GM21825 (cell line): ENCODE data around the gene HSF5.
"Not testable (repeated sequence)": the region's sequence is repeated elsewhere in the genome, so short reads cannot be mapped to it uniquely, and the experiment has no call there.

Source experiments
- ATAC-seq: cut with Tn5 transposase; IDR thresholded peaks from one replicate; pipeline ENCODE4 v1.9.1; 2021; ENCODE audit warnings: mild to moderate bottlenecking, moderate library complexity; ENCODE audit not compliant: unreplicated experiment

The HSF5 gene

DNA sequence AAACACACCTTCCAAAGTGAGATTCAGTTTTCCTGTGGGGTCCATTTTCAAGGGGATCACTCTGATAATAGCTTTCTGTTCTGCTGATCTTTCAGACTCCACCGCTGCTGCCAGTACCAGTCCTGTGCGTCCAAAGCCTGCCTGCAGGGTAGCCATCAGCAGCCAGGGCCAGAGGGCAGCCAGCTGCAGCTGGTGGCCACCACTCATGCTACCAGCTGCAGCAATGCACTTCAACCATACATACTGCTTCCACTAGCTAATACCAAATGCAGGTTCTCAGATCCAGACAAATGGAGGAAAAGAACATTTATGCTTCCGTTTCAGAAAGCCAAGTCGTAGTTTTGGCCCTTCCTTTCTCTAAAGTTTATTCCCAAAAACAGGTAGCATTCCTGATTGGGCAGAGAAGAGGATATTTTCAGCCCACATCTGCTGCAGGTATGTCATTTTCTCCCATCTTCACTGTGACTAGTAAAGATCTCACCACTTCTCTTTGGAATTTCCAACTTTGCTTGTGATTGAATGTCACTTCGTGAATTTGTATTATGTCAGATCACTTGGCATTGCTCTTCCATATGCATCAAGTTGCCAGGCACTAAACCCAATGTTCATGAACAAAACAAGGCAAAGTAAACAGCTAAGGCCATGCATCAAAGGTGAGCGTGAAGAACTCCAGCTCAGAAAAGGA, 72.7 kb downstream of the HSF5 start:
- no peak for ATAC-seq

DNA sequence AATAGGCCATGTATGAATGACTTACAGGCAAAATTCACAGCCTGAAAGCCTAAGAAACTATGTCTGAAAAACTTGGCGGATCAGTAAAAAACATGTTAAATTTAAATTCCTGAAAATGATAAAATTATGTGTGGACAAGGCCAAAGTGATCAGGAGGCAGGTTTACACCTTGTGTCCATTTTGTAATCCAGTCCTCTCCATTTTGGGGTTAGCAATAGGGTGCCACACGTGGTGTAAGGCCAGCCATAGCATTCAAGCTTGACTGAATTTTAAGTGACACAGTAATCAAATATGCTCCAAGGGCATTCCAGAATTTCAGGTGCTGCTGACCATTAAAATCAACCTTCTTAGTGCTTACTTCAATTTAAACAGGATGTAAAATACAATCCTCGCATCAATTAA, 73.6 kb downstream of the HSF5 start:
- ATAC-seq, result no peak

DNA sequence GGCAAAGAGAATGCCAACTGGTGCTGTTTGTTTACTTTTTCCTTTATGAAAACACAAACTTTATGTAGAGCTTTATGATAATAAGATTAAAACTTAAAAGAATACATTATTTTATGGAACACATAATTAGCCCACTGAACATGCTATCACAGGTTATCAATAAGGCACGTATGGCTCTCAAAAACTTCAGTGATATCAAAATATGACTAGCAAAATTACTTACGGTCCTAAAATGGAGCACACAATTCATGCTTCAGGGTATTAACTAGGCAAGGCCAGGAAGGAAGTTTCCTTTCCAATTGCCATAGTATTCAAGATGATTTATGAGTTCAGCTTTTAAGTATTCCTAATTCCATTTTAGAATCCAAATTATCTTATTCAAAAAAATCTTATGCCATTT, 74.5 kb downstream of the HSF5 start:
- no peak for ATAC-seq

- ATAC-seq, result no peak
Observed at GRCh38 chr17:58412961-58413586, 75.1 kb downstream of the HSF5 start.

DNA sequence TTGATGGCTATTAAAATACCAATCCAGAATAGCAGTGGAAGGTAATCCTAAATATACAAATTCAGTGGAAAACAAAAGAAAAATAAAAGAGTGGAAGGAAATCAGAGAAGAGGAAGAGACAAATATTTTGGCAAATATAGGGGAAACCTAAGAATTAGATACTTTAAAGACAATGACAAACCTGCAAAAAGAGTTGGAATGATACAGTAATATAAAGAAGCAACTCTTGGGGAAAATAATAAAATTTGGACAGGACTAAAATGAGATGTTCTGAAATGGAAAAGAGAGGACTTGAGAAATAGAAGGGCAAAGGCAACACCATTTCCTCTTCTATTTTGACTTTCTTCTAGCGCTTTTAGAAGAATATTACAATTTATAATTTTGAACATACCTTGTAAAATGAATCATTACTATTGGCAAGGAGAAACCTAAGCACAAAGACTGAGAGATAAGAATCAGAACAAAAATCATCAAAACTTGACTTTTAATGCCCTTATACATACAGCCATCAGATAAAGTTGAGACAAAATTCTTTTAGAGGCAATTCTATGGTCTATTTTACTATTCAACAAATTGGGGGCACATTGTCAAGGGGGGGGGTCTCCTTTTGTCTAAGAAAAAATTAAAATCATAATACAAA, 76.0 kb downstream of the HSF5 start:
- ATAC-seq, result no peak

DNA sequence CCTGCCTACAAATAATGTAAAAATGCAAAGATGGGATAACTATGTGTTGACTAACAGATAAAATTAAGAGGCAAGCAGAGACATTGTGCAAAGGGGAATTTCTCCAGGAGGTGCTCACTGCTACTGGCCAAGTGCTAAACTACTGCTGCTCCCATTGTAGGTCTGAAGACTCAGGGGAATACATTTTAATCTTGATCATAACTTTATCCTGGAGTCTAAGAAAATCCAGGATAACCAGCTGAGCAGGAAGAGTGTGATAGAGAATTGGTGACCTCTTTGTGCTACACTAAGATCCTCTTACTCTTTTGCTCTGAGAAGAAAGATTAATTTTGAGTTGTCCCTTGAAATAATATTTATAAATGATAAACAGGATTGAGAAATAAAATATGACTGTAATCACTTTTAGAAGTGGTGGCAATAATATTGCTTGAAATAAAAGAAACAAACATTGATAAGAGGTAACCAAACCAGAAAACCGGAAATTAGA, 76.8 kb downstream of the HSF5 start:
- no peak for ATAC-seq

DNA sequence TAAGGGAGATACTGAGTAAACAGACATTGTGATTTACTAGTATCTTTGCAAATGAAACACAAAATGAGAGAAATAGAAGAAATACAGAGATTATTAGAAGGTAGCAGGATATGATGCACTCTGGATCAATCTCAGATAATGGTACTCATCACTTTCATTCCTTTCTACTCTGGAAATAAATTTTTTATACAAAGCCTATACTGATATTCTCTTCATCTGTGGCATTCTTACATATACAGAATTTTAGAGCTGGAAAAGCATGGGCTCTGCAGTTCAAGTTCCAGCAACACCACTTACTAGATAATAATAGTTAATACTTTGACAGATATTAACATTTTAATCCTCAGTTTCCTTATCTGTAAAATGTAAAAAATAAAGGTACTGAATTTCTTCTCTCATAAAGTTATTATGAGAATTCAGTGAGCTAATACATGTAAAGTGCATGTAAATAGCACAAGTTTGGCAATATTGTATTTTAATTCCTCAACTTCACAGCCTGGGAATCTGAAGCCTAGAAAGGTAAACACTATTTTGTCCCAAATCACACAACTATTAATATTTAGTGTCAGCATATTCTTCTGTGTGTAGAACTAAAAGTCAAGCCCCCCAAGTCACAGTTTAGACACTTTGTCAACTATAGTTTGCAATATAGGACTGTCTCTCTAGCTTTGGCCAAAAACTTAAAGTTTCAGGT, 77.3 kb downstream of the HSF5 start:
- ATAC-seq, result no peak

GRCh38 chr17:58409432-58409831, 78.8 kb downstream of the HSF5 start:
- ATAC-seq, result no peak

DNA sequence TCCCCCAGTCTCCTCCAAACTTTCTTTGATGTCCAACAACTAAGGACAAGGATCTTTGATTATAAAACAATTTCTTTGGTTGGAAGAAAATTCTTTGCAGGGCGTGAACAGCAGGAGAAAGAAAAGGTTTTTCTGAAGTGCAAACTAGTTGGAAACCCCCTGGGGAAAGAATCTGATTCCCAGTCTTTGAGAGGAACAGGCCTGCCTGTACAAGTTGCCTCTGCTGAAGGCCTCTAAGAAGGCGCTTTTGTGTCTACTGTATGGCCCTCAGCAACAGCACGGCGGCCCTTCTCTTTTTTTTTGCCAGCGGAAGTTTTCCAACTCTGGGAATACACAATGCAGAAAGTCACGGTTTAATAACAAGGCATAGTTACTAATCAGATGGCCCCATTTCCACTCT, 84.9 kb downstream of the HSF5 start:
- ATAC-seq, result no peak

- ATAC-seq, result no peak
Observed at GRCh38 chr17:58402679-58403078, 85.5 kb downstream of the HSF5 start.

DNA sequence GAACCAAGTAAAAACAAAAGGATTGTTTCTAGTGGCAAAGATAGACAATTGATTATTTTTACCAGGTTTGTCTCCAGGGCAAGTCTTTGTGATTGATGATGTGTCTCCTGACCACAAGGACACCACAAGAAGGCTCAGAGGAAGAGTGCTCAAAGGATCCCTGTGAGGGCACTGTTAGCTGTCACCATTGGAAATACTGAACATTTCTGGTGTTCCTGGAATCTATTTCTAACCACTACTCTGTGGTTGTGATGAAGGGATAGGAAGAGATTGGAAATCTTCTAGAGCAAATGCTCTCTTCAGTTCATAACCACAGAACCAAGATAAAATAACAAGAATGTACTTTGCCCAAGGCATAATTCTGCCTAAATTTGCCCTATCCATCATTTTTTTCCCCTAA, 86.2 kb downstream of the HSF5 start:
- no peak for ATAC-seq

DNA sequence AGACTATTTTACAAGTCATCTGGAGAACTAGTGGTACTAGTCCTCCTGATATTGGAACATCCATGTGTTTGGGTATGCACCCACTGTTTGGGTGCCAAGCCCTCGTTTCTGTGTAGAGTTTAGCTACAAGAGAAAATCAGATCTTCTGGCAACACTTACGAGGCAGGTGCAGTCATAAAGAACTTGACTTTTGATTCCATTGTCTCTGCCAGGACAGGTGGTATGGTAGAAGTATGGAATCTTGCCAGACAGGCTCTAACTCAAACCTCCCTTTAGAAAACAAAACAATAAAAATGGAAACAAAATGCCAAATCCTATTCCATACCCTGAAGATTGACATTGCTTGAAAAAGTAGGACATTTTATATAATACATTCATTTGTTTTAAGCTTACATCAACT, 86.9 kb downstream of the HSF5 start:
- ATAC-seq, result no peak

DNA sequence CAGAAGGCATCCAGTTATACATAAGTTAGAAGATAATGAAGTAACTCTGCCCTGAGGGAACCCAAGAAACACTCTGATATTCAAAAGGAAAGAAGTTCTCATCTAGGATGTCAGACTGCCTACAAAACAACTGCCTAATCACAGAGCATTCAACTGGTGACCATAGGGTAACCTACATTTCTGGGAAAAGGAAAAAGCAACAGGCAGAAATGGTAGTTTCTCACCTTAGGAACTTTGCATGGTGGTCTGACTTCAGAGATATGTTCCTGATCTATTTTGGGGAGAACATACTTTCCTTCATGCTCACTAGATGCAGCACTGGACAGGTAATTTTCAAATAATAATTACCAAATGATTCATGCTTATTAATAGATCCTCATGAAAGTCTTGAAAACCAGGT, 87.4 kb downstream of the HSF5 start:
- no peak for ATAC-seq

GRCh38 chr17:58399974-58400373, 88.2 kb downstream of the HSF5 start:
- ATAC-seq, result no peak

DNA sequence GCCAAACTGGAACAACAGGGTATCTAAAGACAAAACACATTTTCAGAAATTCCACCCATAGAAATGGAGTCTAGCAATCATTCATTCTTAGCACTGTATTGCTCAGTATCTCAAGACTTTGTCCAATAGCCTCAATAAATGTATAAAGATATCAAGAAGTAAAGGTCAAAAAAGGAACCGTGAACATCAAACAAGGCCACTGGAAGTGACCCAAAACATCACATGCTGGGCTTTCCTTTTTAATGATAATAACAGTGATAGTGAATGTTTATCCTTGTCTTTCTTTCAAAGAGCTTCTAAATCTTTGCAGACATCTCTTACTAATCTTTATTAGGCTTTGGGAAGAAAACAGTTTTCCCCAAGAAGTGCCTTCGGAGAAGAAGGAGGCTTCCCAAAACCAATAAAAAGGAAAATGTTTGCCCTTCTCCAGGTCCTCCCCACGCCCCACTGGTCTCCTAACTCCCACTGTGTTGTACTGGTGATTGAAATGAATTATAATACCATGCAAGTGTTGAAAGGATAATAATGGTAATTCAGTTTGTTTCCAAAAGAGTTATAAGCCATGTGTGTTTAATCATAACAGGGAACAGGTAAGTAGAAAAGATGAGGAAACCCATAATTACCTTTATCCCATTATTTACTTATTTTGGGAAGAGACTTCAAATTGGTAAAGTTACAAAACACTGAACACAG, 89.5 kb downstream of the HSF5 start:
- no peak for ATAC-seq

DNA sequence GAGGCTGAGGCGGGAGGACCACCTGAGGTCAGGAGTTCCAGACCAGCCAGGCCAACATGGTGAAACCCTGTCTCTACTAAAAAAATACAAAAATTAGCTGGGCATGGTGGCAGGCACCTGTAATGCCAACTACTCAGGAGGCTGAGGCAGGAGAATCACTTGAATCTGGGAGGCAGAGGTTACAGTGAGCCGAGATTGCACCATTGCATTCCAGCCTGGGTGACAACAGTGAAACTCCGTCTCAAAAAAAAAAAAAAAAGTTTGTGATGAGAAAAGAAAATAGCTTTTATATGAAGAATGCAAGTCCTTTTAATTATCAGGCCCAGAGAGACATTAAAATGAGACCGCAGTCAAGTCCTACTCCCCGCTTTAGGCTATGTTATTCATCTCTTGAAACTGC, 90.8 kb downstream of the HSF5 start:
- not testable (repeated sequence) for ATAC-seq

- no peak for ATAC-seq
Observed at GRCh38 chr17:58396173-58396572, 92.0 kb downstream of the HSF5 start.

DNA sequence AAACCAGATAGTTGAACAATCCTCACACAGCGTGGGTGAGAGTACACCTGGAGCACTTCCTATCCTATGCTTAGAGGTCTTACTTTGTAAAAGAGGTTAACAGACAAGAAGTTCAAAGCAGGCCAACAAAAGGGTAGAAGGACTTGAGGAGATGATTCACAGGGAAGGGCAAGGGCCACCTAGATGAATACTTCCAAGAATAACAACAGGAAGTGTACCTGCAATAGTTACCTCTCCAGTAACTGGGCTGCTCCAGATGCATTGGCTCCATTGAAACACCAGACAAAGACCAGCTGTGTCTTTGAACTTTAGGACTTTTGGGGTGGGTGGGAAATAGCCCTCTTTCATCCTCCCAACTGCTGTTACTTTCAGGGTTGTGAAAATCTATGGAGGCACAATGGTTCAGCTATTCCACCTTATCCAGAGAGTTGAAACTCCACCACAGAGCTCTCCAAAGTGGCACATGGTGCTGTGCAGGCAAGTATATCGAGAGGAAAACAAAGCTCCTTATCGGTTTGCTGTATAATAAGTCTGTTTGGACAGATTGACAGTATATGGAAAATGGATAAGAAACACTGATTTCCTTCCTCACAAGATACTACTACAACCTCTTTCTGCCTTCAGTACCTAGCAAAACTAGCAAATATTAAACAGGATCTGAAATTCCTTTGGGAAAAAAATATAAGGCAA, 93.5 kb downstream of the HSF5 start:
- no peak for ATAC-seq

- ATAC-seq, result no peak
Observed at GRCh38 chr17:58391302-58391984, 96.8 kb downstream of the HSF5 start.

DNA sequence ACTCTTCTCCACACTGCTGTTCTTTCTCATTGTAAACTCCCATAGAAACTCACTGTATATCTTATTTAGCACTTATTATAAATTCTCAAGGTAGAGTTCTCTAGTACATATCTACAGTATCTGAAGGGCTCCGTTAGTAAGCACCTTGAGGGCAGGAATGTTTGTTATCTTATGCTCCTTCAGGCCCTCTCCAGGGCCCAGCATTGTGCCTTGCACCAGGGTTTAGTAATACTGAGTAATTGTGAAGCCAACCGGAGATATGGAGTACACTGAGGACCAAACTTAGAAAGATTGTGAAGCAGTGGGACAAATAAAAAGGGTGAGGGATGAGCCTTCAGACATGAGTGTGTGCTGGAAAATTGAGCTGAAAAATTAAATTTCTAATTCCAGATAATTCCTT, 97.3 kb downstream of the HSF5 start:
- no peak for ATAC-seq
